Activated CD4-positive, alpha-beta T cell treated with anti-CD3 and anti-CD28 coated beads, Interleukin-2, amount 10 ng/mL, durations not matched to agents 7 days and 5 days (primary cell): ENCODE measurements around the gene TGM2. TPM values are rescaled to one million over a fixed set of nuclear protein-coding genes. Genes with fewer than 3 reads are reported as not detected.

Experiments used
- CTCF ChIA-PET: fragments of 350-600 bp; sonication (Branson Sonifier 250); formaldehyde crosslinking; loops from one replicate; lab custom pipeline; 2021; ENCODE audit warnings: antibody characterized with exemption; lab: Charles Lee
- POLR2A ChIA-PET: fragments of 350-600 bp; sonication (Branson Sonifier 250); formaldehyde crosslinking; loops from one replicate; lab custom pipeline; 2021; ENCODE audit warnings: antibody characterized with exemption; lab: Charles Lee
- DNase-seq: peaks from one replicate; pipeline ENCODE4 v3.0.0-alpha.2; 2020
- H3K27ac Mint-ChIP-seq: one replicate; pipeline ENCODE4 v1.8.0; 2021; ENCODE audit warnings: mild to moderate bottlenecking, moderate library complexity, mixed read lengths
- H3K27me3 Mint-ChIP-seq: one replicate; pipeline ENCODE4 v1.8.0; 2021; ENCODE audit warnings: mixed read lengths
- H3K36me3 Mint-ChIP-seq: one replicate; pipeline ENCODE4 v1.8.0; 2021; ENCODE audit warnings: low read depth, mixed read lengths
- H3K4me1 Mint-ChIP-seq: one replicate; pipeline ENCODE4 v1.8.0; 2021; ENCODE audit warnings: mixed read lengths
- H3K4me3 Mint-ChIP-seq: one replicate; pipeline ENCODE4 v1.8.0; 2021; ENCODE audit warnings: mild to moderate bottlenecking, moderate library complexity, mixed read lengths
- H3K9me3 Mint-ChIP-seq: one replicate; pipeline ENCODE4 v1.8.0; 2021; ENCODE audit warnings: mixed read lengths
- total RNA-seq, 2 experiments: library from RNA; stranded (reverse); gene quantifications; one replicate each; pipeline ENCODE4 v1.2.3, GENCODE V29; 2021

Gene TGM2
- total RNA-seq, 2 experiments from 2014 or later, result 0.07 to 0.21 TPM

GRCh38 chr20:38141204-38141888, 23.7 kb downstream of the TGM2 start:
- no peaks in the 10 kb centered on the region for H3K9me3 Mint-ChIP-seq
- H3K4me3 Mint-ChIP-seq, result no peak overlapping the region

GRCh38 chr20:38139977-38140753, 24.9 kb downstream of the TGM2 start:
- CTCF ChIA-PET, result interaction anchor here (0.7 kb wide), 1 partner anchor 12 kb away, joined by 3 read pairs; no protein-coding TSS in a partner anchor
- no peaks in the 10 kb centered on the region for H3K4me1 Mint-ChIP-seq
- POLR2A ChIA-PET, result no interaction called here
- H3K36me3 Mint-ChIP-seq, result no peaks in the 10 kb centered on the region
- no peak overlapping the region for H3K27ac Mint-ChIP-seq
- no peaks in the 10 kb centered on the region for H3K27me3 Mint-ChIP-seq
- no peak for DNase-seq
- no peaks in the 10 kb centered on the region for H3K9me3 Mint-ChIP-seq
- H3K4me3 Mint-ChIP-seq, result no peak overlapping the region

More at GRCh38 chr20:38141204-38141888, 23.7 kb downstream of the TGM2 start:
- Mint-ChIP-seq H3K27me3 (no peaks in the 10 kb centered on the region), H3K36me3 (no peaks in the 10 kb centered on the region), H3K4me1 (no peaks in the 10 kb centered on the region), H3K27ac (no peak overlapping the region)
- ChIA-PET CTCF (no interaction called here), POLR2A (no interaction called here)
- DNase-seq, result no peak

- Mint-ChIP-seq H3K4me3 (no peak overlapping the region), H3K36me3 (no peaks in the 10 kb centered on the region), H3K27ac (no peak overlapping the region), H3K4me1 (peaks cover 6% of the 10 kb centered on the region), H3K27me3 (no peaks in the 10 kb centered on the region), H3K9me3 (no peaks in the 10 kb centered on the region)
- POLR2A ChIA-PET, result no interaction called here
- CTCF ChIA-PET, result interaction anchor here (0.7 kb wide), 1 partner anchor 13 kb away, joined by 3 read pairs; no protein-coding TSS in a partner anchor
- DNase-seq, result no peak
These were observed 25.7 kb downstream of the TGM2 start for GRCh38 chr20:38139156-38139912.

DNA sequence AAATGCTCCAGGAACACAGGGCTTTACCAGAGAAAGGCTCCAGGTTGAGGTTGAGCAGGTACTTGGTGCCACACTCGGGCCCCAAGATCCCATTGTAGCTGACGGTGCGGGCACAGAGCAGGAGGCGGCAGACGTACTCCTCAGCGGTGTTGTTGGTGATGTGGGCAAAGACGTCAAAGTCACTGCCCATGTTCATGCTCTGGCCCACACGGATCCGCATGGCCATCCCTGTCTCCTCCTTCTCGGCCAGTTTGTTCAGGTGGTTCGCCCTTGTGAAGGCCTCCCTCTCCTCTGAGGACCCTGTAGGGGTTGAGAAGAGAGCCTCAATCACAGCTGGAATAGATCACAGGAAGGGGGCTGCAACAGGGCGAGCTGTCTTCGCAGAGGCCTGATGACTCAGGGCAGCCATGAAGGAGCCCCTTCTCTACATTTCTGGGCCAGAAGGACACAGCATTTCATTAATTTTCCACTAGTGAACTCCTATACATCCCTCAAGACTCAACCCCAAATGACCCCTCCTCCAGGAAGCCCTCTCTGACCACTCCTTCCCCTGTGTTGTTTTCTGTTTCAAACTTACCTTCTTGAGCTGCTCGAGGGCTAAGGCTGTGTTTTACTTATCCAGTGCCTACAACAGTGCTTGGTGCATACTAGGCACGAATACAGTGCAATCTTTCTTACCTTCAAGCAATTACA, 26.8 kb downstream of the TGM2 start:
- ChIA-PET CTCF (no interaction called here), POLR2A (no interaction called here)
- no peak for DNase-seq
- Mint-ChIP-seq H3K27me3 (no peaks in the 10 kb centered on the region), H3K4me3 (no peak overlapping the region), H3K27ac (no peak overlapping the region), H3K4me1 (peaks cover 7% of the 10 kb centered on the region), H3K9me3 (no peaks in the 10 kb centered on the region), H3K36me3 (no peaks in the 10 kb centered on the region)

DNA sequence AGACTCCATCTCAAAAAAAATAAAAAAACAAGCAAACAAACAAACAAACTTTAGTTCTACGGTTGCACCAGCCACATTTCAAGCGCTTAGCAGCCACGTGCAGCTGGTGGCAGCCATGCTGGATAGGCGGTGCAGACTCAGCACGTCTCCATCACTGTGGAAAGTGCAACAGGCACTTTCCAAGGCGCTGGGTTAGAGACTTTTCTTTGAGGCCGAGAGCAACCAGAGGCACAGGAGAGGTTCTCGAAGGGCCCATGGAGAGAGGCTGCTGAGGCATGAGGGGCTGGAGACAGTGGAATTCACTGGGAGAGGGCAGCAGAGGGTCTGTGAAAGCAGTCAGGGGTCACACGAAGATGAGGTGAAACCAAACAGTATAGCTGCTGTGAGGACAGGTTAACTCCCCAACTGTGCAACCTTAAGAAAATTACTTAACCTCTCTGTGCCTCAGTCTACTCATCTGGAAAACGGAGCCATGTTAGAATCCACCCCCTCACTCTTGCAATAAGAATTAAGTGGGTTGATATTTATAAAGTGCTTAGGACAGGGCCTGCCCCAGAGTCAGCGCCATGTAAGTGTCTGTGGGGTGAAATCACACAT, 27.5 kb downstream of the TGM2 start:
- Mint-ChIP-seq H3K27ac (no peak overlapping the region), H3K4me3 (no peak overlapping the region), H3K27me3 (no peaks in the 10 kb centered on the region), H3K4me1 (peaks cover 7% of the 10 kb centered on the region), H3K36me3 (no peaks in the 10 kb centered on the region), H3K9me3 (no peaks in the 10 kb centered on the region)
- ChIA-PET CTCF (no interaction called here), POLR2A (no interaction called here)
- DNase-seq, result no peak

- CTCF ChIA-PET, result no interaction called here
- no peak for DNase-seq
- Mint-ChIP-seq H3K27me3 (no peaks in the 10 kb centered on the region), H3K4me1 (peaks cover 7% of the 10 kb centered on the region), H3K36me3 (no peaks in the 10 kb centered on the region), H3K4me3 (no peak overlapping the region), H3K9me3 (no peaks in the 10 kb centered on the region), H3K27ac (no peak overlapping the region)
- POLR2A ChIA-PET, result no interaction called here
These were observed 28.4 kb downstream of the TGM2 start for GRCh38 chr20:38136421-38137245.

GRCh38 chr20:38135651-38136420, 29.2 kb downstream of the TGM2 start:
- Mint-ChIP-seq H3K27ac (no peak overlapping the region), H3K27me3 (no peaks in the 10 kb centered on the region), H3K4me1 (peaks cover 7% of the 10 kb centered on the region), H3K4me3 (no peak overlapping the region), H3K9me3 (no peaks in the 10 kb centered on the region), H3K36me3 (no peaks in the 10 kb centered on the region)
- DNase-seq, result no peak
- CTCF ChIA-PET, result no interaction called here
- POLR2A ChIA-PET, result no interaction called here

DNA sequence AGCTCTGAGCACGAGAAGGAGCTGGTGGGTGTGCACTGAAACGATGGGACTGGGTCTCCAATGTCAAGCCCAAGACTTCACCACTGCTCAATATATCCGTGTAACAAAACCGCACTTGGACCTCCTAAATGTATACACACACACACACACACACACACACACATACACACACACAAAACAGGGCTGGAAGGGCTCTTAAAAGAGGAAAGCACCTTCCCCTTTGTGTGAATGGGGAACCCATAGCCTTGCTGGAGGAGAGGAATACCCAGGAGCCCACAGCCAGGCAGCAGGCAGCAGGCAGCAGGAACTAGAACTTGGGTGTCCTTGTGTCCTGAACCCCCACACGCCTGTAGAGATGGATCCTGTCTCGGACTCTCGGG, 29.8 kb downstream of the TGM2 start:
- no peaks in the 10 kb centered on the region for H3K36me3 Mint-ChIP-seq
- no peaks in the 10 kb centered on the region for H3K9me3 Mint-ChIP-seq
- peaks cover 7% of the 10 kb centered on the region for H3K4me1 Mint-ChIP-seq
- ChIA-PET CTCF (no interaction called here), POLR2A (no interaction called here)
- no peak for DNase-seq
- no peak overlapping the region for H3K27ac Mint-ChIP-seq
- no peak overlapping the region for H3K4me3 Mint-ChIP-seq
- H3K27me3 Mint-ChIP-seq, result no peaks in the 10 kb centered on the region

GRCh38 chr20:38134427-38135270, 30.4 kb downstream of the TGM2 start:
- H3K9me3 Mint-ChIP-seq, result no peaks in the 10 kb centered on the region
- H3K27me3 Mint-ChIP-seq, result no peaks in the 10 kb centered on the region
- H3K4me1 Mint-ChIP-seq, result peaks cover 7% of the 10 kb centered on the region
- DNase-seq, result no peak
- H3K4me3 Mint-ChIP-seq, result no peak overlapping the region
- no peak overlapping the region for H3K27ac Mint-ChIP-seq
- H3K36me3 Mint-ChIP-seq, result no peaks in the 10 kb centered on the region
- CTCF ChIA-PET, result no interaction called here
- POLR2A ChIA-PET, result no interaction called here

GRCh38 chr20:38133680-38134426, 31.2 kb downstream of the TGM2 start:
- H3K27me3 Mint-ChIP-seq, result no peaks in the 10 kb centered on the region
- DNase-seq, result no peak
- H3K4me1 Mint-ChIP-seq, result peaks cover 7% of the 10 kb centered on the region
- H3K9me3 Mint-ChIP-seq, result no peaks in the 10 kb centered on the region
- no peak overlapping the region for H3K27ac Mint-ChIP-seq
- ChIA-PET POLR2A (no interaction called here), CTCF (no interaction called here)
- H3K4me3 Mint-ChIP-seq, result no peak overlapping the region
- H3K36me3 Mint-ChIP-seq, result no peaks in the 10 kb centered on the region
